IPS-18a (cell line): Measurements from ENCODE around the gene NBPF8.
"Not testable (repeated sequence)": the region's sequence is repeated elsewhere in the genome, so short reads cannot be mapped to it uniquely, and the experiment has no call there.

Experiments
- H3K27ac ChIP-seq: one replicate; pipeline ENCODE4 v1.5.1; 2013; ENCODE audit warnings: low read length
- H3K27me3 ChIP-seq: one replicate; pipeline ENCODE4 v1.6.1; 2013; ENCODE audit warnings: mild to moderate bottlenecking, low read length; ENCODE audit not compliant: control insufficient read depth, insufficient read depth
- H3K36me3 ChIP-seq: one replicate; pipeline ENCODE4 v1.6.1; 2013; ENCODE audit warnings: low read depth, low read length; ENCODE audit not compliant: control insufficient read depth
- H3K4me1 ChIP-seq: one replicate; pipeline ENCODE4 v1.6.1; 2013; ENCODE audit warnings: low read depth, low read length; ENCODE audit not compliant: control insufficient read depth
- H3K4me3 ChIP-seq: one replicate; pipeline ENCODE4 v1.5.1; 2013; ENCODE audit warnings: low read length
- H3K9ac ChIP-seq: one replicate; pipeline ENCODE4 v1.6.1; 2013; ENCODE audit warnings: mild to moderate bottlenecking, low read length, moderate library complexity
- H3K9me3 ChIP-seq: one replicate; pipeline ENCODE4 v1.6.1; 2013; ENCODE audit warnings: low read depth, low read length; ENCODE audit not compliant: control insufficient read depth

The NBPF8 gene, protein sequence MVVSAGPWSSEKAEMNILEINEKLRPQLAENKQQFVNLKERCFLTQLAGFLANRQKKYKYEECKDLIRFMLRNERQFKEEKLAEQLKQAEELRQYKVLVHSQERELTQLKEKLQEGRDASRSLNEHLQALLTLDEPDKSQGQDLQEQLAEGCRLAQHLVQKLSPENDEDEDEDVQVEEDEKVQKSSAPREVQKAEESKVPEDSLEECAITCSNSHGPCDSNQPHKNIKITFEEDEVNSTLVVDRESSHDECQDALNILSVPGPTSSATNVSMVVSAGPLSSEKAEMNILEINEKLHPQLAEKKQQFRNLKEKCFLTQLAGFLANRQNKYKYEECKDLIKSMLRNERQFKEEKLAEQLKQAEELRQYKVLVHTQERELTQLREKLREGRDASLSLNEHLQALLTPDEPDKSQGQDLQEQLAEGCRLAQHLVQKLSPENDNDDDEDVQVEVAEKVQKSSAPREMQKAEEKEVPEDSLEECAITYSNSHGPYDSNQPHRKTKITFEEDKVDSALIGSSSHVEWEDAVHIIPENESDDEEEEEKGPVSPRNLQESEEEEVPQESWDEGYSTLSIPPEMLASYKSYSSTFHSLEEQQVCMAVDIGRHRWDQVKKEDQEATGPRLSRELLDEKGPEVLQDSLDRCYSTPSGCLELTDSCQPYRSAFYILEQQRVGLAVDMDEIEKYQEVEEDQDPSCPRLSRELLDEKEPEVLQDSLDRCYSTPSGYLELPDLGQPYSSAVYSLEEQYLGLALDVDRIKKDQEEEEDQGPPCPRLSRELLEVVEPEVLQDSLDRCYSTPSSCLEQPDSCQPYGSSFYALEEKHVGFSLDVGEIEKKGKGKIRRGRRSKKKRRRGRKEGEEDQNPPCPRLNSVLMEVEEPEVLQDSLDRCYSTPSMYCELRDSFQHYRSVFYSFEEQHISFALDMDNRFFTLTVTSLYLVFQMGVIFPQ

DNA sequence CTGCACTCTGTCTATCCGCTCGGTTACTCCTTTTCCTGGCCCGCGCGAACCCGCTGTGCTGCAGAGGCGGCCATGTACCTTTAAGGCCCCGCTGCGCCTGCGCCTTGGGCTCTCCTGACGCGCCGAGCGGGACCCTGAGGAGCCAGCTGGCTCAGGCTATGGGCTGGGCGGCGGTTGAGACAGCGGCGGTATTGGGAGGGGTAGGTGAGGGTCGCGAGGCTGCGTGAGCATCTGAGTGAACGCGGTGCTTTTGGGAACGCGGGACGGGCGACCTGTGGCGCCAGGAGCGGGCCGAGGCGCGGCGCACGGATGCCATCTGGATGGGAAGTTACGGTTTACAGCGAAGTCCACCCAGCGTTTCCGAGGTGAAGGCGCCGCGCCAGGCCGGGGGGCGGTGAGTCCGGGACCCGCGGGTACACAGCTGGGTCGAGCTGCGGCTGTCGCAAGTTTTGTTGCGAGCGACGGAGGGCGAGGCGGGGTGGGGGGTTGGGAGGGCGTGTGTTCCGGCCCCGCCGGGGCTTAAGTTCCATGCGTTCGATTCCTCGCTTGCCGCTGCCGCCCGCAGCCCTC, at the start of gene NBPF8:
NBPF8 (plus strand) TSS at position 125 of the 570 bp plus-strand sequence. CDS start 21,488 bp downstream, outside the sequence.
- H3K4me3 ChIP-seq: peak within 1 kb of the TSS; percentile 58
- H3K27me3 ChIP-seq, H3K4me1 ChIP-seq, H3K9ac ChIP-seq, H3K9me3 ChIP-seq, H3K36me3 ChIP-seq, H3K27ac ChIP-seq: not testable (repeated sequence)

GRCh38 chr1:120367709-120368108, 47.1 kb upstream of the NBPF8 start:
- not testable (repeated sequence) for H3K4me1 ChIP-seq, H3K36me3 ChIP-seq, H3K9ac ChIP-seq, H3K27me3 ChIP-seq, H3K4me3 ChIP-seq, H3K9me3 ChIP-seq, H3K27ac ChIP-seq

DNA sequence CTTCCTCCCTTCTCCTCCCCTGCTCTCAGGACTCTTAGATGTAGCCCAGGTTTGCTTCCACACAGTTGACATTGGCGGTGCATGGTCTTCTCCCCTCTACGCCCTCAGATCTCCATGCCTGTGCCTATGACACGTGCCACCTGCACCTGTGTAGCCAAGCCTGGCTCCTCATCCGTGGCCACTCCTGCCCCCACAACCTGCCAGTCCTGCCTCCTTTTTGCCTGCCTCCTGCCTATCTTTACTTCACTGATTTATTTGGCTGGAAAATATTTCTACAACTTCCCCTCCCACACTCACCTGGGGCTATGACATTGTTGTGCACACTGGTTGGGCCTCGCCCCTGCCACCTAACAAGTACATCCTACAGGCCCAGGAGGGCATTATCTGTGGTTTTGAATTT, 28.2 kb upstream of the NBPF8 start:
- not testable (repeated sequence) for H3K9ac ChIP-seq, H3K27me3 ChIP-seq, H3K36me3 ChIP-seq, H3K4me1 ChIP-seq, H3K9me3 ChIP-seq, H3K4me3 ChIP-seq, H3K27ac ChIP-seq

DNA sequence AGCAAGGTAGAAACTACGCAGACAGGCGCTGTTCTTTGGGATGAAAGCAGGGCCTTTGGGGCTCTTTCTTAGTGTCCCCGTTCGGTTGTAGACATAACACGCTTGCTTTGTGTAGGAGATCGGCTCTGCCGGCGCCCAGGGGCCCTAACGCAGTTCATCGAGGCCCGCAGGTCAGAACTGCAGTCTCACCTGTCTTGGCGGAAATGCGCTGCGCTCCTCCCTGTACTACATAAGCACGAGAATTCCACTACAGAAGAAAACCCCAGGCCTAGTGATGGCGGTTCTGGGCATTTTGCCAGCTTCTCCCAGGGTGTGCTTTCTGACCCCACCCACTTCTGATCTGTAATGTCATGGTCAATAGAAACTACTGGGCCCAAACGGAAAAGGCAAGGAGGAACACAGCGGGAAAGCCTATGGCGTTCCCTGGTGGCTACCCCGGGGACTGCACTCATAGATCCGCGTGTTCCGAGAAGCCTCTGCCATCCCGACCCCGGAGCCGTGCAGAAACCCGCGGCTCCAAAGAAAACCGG, 26.2 kb upstream of the NBPF8 start:
- not testable (repeated sequence) for H3K36me3 ChIP-seq, H3K9ac ChIP-seq, H3K27ac ChIP-seq, H3K9me3 ChIP-seq, H3K4me3 ChIP-seq, H3K4me1 ChIP-seq, H3K27me3 ChIP-seq

DNA sequence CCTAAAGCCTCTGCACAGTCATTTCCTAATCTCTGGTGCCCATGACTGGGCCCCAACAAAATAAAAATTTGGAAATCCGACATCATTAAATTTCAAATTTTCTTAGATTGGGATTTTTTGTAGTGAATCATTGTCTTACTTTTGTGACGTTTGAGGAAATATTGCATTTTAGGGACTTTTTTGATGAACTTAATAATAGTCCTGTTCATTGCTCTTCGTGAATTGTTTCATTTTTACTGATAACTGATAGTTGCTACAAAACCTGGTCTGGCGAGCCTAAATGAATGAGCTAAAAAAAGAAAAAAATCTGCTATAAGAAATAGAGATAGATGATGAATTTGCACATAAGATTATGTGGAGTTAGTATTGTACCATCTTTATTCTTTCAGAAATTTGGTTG, 23.5 kb upstream of the NBPF8 start:
- H3K27ac ChIP-seq, H3K4me3 ChIP-seq, H3K4me1 ChIP-seq, H3K9me3 ChIP-seq, H3K27me3 ChIP-seq, H3K9ac ChIP-seq, H3K36me3 ChIP-seq: not testable (repeated sequence)

DNA sequence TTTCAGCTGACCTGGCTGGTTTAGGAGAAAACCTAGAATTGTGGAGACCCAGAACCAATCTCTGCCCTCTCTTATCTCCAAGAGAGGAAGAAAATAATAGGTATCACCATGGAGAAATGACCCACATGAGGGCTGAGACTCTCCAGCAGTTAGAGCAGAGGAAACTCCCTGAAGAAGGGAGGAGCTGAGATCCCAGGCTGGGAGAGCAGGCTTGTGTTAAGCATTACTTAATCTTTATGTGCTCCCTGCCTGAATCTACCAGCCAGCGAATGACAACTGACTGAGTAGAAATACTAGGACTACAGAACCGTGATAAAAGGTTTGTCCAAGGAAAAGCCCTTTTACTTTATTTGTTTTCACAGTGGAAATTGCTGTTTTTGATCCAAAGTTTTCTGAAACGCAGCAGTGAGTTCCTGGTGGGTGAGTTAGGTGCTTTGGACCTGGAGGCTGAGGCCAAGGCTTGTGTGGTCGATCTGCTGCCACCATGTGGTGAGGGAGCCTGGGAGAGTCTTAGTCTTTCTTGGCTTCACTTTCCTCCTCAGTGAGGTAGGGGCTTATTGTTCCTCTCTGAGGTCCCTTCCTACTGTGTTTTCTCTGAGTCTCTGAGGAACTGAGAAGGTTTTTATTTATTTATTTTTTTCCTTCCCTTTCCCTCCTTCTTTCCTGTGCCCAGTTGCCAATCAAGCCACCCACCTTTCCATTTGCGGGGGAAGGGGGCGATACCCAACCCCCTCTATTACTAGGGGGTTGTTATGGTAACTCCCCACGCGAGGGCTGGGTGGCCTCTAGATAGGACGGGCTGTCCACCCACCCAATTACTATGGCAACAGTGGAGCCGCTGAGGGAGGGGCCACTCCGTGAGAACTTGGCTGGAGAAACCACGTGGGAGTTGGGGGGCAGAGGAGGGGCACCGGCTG, 21.3 kb upstream of the NBPF8 start:
- not testable (repeated sequence) for H3K36me3 ChIP-seq, H3K27me3 ChIP-seq, H3K9me3 ChIP-seq, H3K4me1 ChIP-seq, H3K4me3 ChIP-seq, H3K27ac ChIP-seq, H3K9ac ChIP-seq

DNA sequence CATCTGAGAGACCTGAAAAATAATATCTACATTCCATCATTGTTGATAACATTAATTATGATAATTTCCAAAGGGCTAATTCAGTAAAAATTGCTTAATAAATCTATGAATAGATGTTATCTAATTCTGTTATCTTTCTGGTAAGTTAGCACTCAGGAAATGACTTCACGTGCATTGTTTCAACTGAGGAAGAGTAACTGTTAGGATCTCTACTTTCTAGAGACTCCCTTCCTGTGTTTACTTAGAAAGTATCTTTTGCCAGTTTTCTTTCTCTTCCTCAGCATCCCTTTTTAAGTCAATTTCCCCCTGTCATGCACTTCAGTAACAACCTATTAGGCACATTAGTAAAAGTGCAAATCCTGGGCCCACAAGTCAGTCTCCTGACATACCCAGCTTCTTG, 9.5 kb upstream of the NBPF8 start:
- not testable (repeated sequence) for H3K36me3 ChIP-seq, H3K27ac ChIP-seq, H3K4me3 ChIP-seq, H3K9ac ChIP-seq, H3K9me3 ChIP-seq, H3K27me3 ChIP-seq, H3K4me1 ChIP-seq

DNA sequence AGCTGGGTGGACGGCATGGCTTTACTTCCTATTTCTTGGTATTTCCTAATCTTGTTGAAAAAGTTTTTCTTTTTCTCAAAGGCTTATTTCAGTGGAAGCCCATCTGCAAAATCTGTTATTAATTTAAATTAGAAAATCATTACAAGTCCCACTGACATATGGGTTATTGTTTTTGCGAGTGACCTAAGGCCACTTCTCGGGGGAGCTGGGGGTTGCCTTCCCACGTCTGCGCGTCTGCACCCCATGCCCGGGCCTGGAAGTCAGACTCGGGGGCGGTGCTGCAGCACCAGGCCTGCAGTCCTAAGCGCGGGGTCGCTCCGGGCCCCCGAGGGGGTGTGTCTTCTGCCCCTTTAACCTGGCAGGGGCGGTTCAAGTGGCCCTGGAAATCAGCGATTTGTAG, 384 bp upstream of the NBPF8 start:
- not testable (repeated sequence) for H3K9me3 ChIP-seq, H3K27me3 ChIP-seq, H3K4me3 ChIP-seq, H3K4me1 ChIP-seq, H3K9ac ChIP-seq, H3K27ac ChIP-seq, H3K36me3 ChIP-seq

- not testable (repeated sequence) for H3K9me3 ChIP-seq, H3K27me3 ChIP-seq, H3K36me3 ChIP-seq, H3K9ac ChIP-seq, H3K4me1 ChIP-seq, H3K27ac ChIP-seq
- H3K4me3 ChIP-seq: peak overlapping the region; percentile 58
Measured at GRCh38 chr1:120415492-120415961, 692 bp downstream of the NBPF8 start.

GRCh38 chr1:120425063-120425462, 10.2 kb downstream of the NBPF8 start:
- H3K27ac ChIP-seq, H3K4me3 ChIP-seq, H3K36me3 ChIP-seq, H3K9me3 ChIP-seq, H3K9ac ChIP-seq, H3K4me1 ChIP-seq: not testable (repeated sequence)
- H3K27me3 ChIP-seq: peaks cover 10% of the 10 kb centered on the region

GRCh38 chr1:120431626-120432025, 16.8 kb downstream of the NBPF8 start:
- H3K36me3 ChIP-seq, H3K9me3 ChIP-seq, H3K27me3 ChIP-seq, H3K9ac ChIP-seq, H3K27ac ChIP-seq, H3K4me1 ChIP-seq, H3K4me3 ChIP-seq: not testable (repeated sequence)
